Nephron (organoid): ENCODE results near the gene C3.
"Not testable (repeated sequence)": the region's sequence is repeated elsewhere in the genome, so short reads cannot be mapped to it uniquely, and the experiment has no call there.

ENCODE experiments used
- H3K27ac Mint-ChIP-seq, 3 experiments: 2 replicates each; pipeline ENCODE4 v1.8.0; 2020; ENCODE audit warnings: mixed read lengths in 3 of 3, mild to moderate bottlenecking in 2 of 3, moderate library complexity in 1 of 3
- H3K27me3 Mint-ChIP-seq: 2 replicates; pipeline ENCODE4 v1.8.0; 2021; ENCODE audit warnings: low read depth, mild to moderate bottlenecking, moderate library complexity, mixed read lengths
- H3K36me3 Mint-ChIP-seq: 2 replicates; pipeline ENCODE4 v1.8.0; 2020; ENCODE audit warnings: low read depth, mixed read lengths
- H3K4me1 Mint-ChIP-seq: 2 replicates; pipeline ENCODE4 v1.8.0; 2020; ENCODE audit warnings: mixed read lengths
- H3K4me3 Mint-ChIP-seq, 3 experiments: 2 replicates each; pipeline ENCODE4 v1.8.0; 2020; ENCODE audit warnings: mild to moderate bottlenecking in 3 of 3, mixed read lengths in 3 of 3, moderate library complexity in 2 of 3
- H3K9me3 Mint-ChIP-seq: 2 replicates; pipeline ENCODE4 v1.8.0; 2020; ENCODE audit warnings: mixed read lengths
- TF ChIP-seq, protein P1 (sequence below), 3 experiments: fragments of 200-600 bp; sonication (generic); IDR thresholded peaks; one replicate each; pipeline ENCODE4 v1.5.0; 2021; ENCODE audit warnings: antibody characterized with exemption in 3 of 3; ENCODE audit not compliant: unreplicated experiment in 3 of 3

The C3 gene

DNA sequence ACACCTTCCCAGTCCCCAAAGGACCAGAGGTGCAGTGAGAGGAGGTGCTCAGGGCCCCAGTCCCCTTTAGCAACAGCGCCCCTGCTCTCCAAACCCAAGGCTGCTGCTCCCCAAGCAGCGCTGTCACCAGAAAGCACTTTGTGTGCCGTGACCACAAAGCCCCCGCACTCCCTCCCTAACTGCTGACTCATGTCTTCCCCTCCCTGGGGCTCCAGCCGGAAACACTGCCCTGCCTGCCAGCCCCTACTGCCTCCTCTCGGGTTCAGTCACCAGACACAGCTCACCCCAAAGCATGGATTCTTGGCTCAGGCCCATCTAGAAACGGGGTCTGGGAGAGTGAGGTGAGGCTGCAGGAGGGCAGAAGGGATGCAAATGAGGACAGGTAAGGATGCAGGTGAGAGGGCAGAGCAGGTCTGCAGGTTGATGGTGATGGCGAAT, 45.6 kb downstream of the C3 start:
- peaks cover 17% of the 10 kb centered on the region for H3K27me3 Mint-ChIP-seq
- H3K4me3 Mint-ChIP-seq: no peak overlapping the region
- no peak overlapping the region for H3K27ac Mint-ChIP-seq
- TF ChIP-seq, protein P1, sequence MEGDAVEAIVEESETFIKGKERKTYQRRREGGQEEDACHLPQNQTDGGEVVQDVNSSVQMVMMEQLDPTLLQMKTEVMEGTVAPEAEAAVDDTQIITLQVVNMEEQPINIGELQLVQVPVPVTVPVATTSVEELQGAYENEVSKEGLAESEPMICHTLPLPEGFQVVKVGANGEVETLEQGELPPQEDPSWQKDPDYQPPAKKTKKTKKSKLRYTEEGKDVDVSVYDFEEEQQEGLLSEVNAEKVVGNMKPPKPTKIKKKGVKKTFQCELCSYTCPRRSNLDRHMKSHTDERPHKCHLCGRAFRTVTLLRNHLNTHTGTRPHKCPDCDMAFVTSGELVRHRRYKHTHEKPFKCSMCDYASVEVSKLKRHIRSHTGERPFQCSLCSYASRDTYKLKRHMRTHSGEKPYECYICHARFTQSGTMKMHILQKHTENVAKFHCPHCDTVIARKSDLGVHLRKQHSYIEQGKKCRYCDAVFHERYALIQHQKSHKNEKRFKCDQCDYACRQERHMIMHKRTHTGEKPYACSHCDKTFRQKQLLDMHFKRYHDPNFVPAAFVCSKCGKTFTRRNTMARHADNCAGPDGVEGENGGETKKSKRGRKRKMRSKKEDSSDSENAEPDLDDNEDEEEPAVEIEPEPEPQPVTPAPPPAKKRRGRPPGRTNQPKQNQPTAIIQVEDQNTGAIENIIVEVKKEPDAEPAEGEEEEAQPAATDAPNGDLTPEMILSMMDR (IDR thresholded peaks at IDR 0.05; ENCODE audit: unreplicated experiment in 3 of 3): no peak
- H3K9me3 Mint-ChIP-seq: peaks cover 6% of the 10 kb centered on the region
- H3K36me3 Mint-ChIP-seq: no peaks in the 10 kb centered on the region
- H3K4me1 Mint-ChIP-seq: no peaks in the 10 kb centered on the region

DNA sequence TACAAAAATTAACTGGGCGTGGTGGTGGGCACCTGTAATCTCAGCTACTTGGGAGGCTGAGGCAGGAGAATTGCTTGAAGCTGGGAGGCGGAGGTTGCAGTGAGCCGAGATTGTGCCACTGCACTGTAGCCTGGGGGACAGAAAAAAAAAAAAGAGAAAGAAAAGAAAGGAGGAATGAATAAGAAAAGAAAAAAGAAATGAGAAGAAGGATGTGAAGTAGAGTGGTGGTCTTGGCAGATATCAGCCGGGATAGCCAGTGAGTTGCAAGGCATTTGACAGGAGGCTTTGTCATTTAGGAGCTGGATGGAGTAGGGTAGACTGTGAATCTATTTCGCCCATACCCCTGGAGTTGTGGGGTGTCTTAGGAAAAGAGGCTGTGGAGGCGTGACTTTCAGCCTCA, 46.0 kb downstream of the C3 start:
- H3K4me3 Mint-ChIP-seq, H3K36me3 Mint-ChIP-seq, H3K4me1 Mint-ChIP-seq, H3K27ac Mint-ChIP-seq, H3K9me3 Mint-ChIP-seq: not testable (repeated sequence)
- peaks cover 15% of the 10 kb centered on the region for H3K27me3 Mint-ChIP-seq

DNA sequence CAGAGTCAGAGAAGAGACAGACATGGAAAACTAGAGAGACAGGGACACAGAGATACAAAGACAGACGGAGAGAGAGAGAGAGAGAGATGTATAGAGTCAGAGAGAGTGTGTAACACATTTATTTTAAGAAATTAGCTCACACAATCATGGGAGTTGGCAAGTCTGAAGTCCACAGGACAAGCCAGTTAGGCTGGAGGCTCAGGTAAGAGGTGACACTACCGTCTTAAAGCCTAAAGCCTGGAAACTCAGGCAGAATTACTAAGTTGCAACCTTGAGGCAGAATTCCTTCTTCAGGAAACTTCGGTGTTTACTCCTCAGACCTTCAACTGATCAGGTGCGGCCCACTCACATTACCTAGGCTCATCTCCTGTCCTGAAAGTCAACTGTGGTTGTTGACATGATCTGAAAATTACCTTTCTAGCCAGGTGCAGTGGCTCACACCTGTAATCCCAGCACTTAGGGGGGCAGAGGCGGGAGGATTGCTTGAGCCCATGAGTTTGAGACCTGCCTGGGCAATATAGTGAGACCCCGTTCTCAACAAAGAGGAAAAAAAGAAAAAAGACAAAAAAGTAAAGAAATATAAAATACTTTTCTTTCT, 47.7 kb downstream of the C3 start:
- peaks cover 15% of the 10 kb centered on the region for H3K27me3 Mint-ChIP-seq
- H3K36me3 Mint-ChIP-seq: no peaks in the 10 kb centered on the region
- peaks cover 3% of the 10 kb centered on the region for H3K9me3 Mint-ChIP-seq
- H3K27ac Mint-ChIP-seq: no peak overlapping the region
- TF ChIP-seq, protein P1 (IDR thresholded peaks at IDR 0.05; ENCODE audit: unreplicated experiment in 3 of 3): no peak
- no peak overlapping the region for H3K4me3 Mint-ChIP-seq
- H3K4me1 Mint-ChIP-seq: no peaks in the 10 kb centered on the region

DNA sequence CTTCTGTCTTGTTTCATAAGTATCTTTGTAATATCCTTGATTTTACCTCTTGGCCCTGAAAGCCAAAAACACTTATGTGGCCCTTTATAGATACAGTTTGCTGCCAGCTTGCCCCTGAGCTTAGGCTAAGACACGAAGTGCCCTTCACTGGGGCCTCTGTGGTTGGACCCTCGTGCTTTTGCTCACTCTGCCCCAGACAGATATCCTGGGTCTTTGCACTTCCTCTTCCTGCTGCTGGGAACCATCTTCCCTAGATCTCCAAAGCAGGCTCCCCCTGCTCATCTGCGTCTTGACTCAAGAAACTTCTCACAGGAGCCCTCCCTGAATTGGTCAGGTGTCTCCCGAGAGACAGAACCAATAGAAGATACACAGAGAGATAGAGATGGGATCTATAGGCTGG, 48.5 kb downstream of the C3 start:
- Mint-ChIP-seq H3K27ac (no peak overlapping the region), H3K27me3 (peaks cover 12% of the 10 kb centered on the region), H3K36me3 (no peaks in the 10 kb centered on the region), H3K4me1 (no peaks in the 10 kb centered on the region), H3K9me3 (peaks cover 3% of the 10 kb centered on the region), H3K4me3 (no peak overlapping the region)
- TF ChIP-seq, protein P1 (IDR thresholded peaks at IDR 0.05; ENCODE audit: unreplicated experiment in 3 of 3): no peak

DNA sequence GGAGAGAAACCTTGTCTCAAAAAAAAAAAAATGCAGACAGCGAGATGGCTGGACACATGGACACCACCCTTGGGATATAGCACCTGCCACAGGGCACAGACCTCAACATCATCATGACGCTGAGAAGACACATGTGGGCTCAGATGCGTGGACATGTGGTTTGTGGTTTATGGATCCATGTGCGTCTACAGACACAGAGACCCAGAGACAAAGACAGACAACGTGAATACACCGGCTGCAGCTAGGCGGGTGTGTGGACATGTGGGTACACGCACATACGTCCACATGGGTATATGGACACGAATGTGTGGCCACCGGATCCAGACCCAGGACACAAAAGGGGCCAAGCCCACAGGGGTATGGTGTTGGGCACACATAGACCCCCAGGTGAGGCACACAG, 51.8 kb downstream of the C3 start:
- no peak overlapping the region for H3K4me3 Mint-ChIP-seq
- peaks cover 8% of the 10 kb centered on the region for H3K27me3 Mint-ChIP-seq
- H3K4me1 Mint-ChIP-seq: no peaks in the 10 kb centered on the region
- H3K36me3 Mint-ChIP-seq: no peaks in the 10 kb centered on the region
- TF ChIP-seq, protein P1 (IDR thresholded peaks at IDR 0.05; ENCODE audit: unreplicated experiment in 3 of 3): no peak
- H3K27ac Mint-ChIP-seq: no peak overlapping the region
- H3K9me3 Mint-ChIP-seq: no peaks in the 10 kb centered on the region

DNA sequence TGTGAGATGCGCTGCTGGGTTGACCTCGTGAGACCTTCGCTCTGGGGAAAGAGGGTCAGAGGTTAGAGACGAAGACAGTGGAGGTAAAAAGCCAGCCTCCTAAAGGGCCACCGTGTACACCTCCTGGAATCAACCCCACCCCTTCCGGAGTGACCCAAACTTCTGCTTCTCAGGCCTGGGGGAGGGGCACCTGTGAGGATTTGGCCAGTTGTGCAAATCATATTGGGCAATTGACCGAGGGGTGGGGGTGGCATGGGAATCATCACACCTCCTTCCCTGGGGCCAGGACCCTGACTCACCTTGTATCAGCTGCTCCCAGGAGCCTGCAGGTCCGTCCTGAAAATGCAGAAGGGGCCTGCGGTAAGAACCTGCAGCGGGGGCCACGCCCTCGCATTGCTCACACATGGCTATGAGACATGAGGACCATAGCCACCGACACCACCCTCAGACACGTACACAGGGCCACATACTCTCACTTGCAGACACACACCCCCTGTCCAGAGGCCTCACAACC, 53.3 kb downstream of the C3 start:
- H3K36me3 Mint-ChIP-seq: no peaks in the 10 kb centered on the region
- H3K27ac Mint-ChIP-seq: no peak overlapping the region
- peaks cover 8% of the 10 kb centered on the region for H3K27me3 Mint-ChIP-seq
- no peak overlapping the region for H3K4me3 Mint-ChIP-seq
- TF ChIP-seq, protein P1 (IDR thresholded peaks at IDR 0.05; ENCODE audit: unreplicated experiment in 3 of 3): no peak
- no peaks in the 10 kb centered on the region for H3K4me1 Mint-ChIP-seq
- no peaks in the 10 kb centered on the region for H3K9me3 Mint-ChIP-seq
